BE2C (cell line): ENCODE data around the gene PRSS48.
"Not testable (repeated sequence)": the region's sequence is repeated elsewhere in the genome, so short reads cannot be mapped to it uniquely, and the experiment has no call there.

Experiments used
- DNase-seq: peaks from one replicate; pipeline ENCODE4 v3.0.0-alpha.2; 2020
- H3K27me3 ChIP-seq: fragments of 250-450 bp; sonication (Bioruptor Pico); 2 replicates; pipeline ENCODE4 v1.5.1; 2020; ENCODE audit warnings: mild to moderate bottlenecking
- H3K36me3 ChIP-seq: fragments of 250-450 bp; sonication (Bioruptor Pico); 2 replicates; pipeline ENCODE4 v1.5.1; 2020; ENCODE audit warnings: mild to moderate bottlenecking
- H3K4me1 ChIP-seq: fragments of 250-450 bp; sonication (Bioruptor Pico); 2 replicates; pipeline ENCODE4 v1.5.1; 2020
- H3K4me3 ChIP-seq: 2 replicates; pipeline ENCODE4 v1.5.1; 2011; ENCODE audit warnings: low read depth, low read length
- H3K9me3 ChIP-seq: fragments of 250-450 bp; sonication (Bioruptor Pico); 2 replicates; pipeline ENCODE4 v1.5.1; 2020
- CTCF ChIP-seq: IDR thresholded peaks from 2 replicates; pipeline ENCODE4 v1.5.1; 2012; ENCODE audit warnings: mild to moderate bottlenecking, low read depth, low read length

The PRSS48 gene

GRCh38 chr4:151233600-151233999 lies 43.4 kb upstream of the PRSS48 start:
- no peak for TF ChIP-seq CTCF
- H3K27me3 ChIP-seq = no peaks in the 10 kb centered on the region
- no peaks in the 10 kb centered on the region for H3K36me3 ChIP-seq
- H3K9me3 ChIP-seq = no peaks in the 10 kb centered on the region; the same call in 1 of the 2 replicates
- no peaks in the 10 kb centered on the region for H3K4me1 ChIP-seq
- DNase-seq = no peak
- H3K4me3 ChIP-seq = no peak overlapping the region

GRCh38 chr4:151235373-151235772 lies 41.6 kb upstream of the PRSS48 start:
- not testable (repeated sequence) for H3K4me1 ChIP-seq, DNase-seq

GRCh38 chr4:151236036-151236435 lies 40.9 kb upstream of the PRSS48 start:
- Histone ChIP-seq H3K4me3 (no peak overlapping the region), H3K9me3 (no peaks in the 10 kb centered on the region; the same call in 1 of the 2 replicates), H3K36me3 (no peaks in the 10 kb centered on the region), H3K27me3 (no peaks in the 10 kb centered on the region), H3K4me1 (no peaks in the 10 kb centered on the region)
- no peak for TF ChIP-seq CTCF
- DNase-seq = no peak

More at GRCh38 chr4:151235373-151235772, 41.6 kb upstream of the PRSS48 start:
- H3K27me3 ChIP-seq, H3K9me3 ChIP-seq, H3K4me3 ChIP-seq, H3K36me3 ChIP-seq: not testable (repeated sequence)

- Histone ChIP-seq H3K4me1 (no peaks in the 10 kb centered on the region), H3K36me3 (no peaks in the 10 kb centered on the region), H3K27me3 (no peaks in the 10 kb centered on the region), H3K4me3 (no peak overlapping the region), H3K9me3 (no peaks in the 10 kb centered on the region; the same call in 1 of the 2 replicates)
- DNase-seq = no peak
- TF ChIP-seq CTCF = no peak
Measured at GRCh38 chr4:151238477-151238876, 38.5 kb upstream of the PRSS48 start.

GRCh38 chr4:151239608-151240007 lies 37.4 kb upstream of the PRSS48 start:
- no peaks in the 10 kb centered on the region for H3K4me1 ChIP-seq
- no peak for DNase-seq

GRCh38 chr4:151242305-151242704 lies 34.7 kb upstream of the PRSS48 start:
- no peak for TF ChIP-seq CTCF
- DNase-seq = no peak

More at GRCh38 chr4:151239608-151240007, 37.4 kb upstream of the PRSS48 start:
- no peak overlapping the region for H3K4me3 ChIP-seq
- H3K27me3 ChIP-seq = no peaks in the 10 kb centered on the region
- TF ChIP-seq CTCF = no peak
- no peaks in the 10 kb centered on the region for H3K36me3 ChIP-seq
- H3K9me3 ChIP-seq = no peaks in the 10 kb centered on the region; the same call in 1 of the 2 replicates

GRCh38 chr4:151246742-151247141 lies 30.2 kb upstream of the PRSS48 start:
- no peak for TF ChIP-seq CTCF
- Histone ChIP-seq H3K27me3 (no peaks in the 10 kb centered on the region), H3K4me3 (no peak overlapping the region), H3K9me3 (no peaks in the 10 kb centered on the region), H3K4me1 (no peaks in the 10 kb centered on the region), H3K36me3 (no peaks in the 10 kb centered on the region)
- DNase-seq = no peak

More at GRCh38 chr4:151242305-151242704, 34.7 kb upstream of the PRSS48 start:
- Histone ChIP-seq H3K36me3 (no peaks in the 10 kb centered on the region), H3K9me3 (no peaks in the 10 kb centered on the region), H3K27me3 (no peaks in the 10 kb centered on the region), H3K4me3 (no peak overlapping the region), H3K4me1 (no peaks in the 10 kb centered on the region)
